Activated CD4-positive, alpha-beta memory T cell treated with anti-CD3 and anti-CD28 coated beads for 36 hours (primary cell): ENCODE data around the gene ATXN10. TPM values are rescaled to one million over a fixed set of nuclear protein-coding genes. Genes with fewer than 3 reads are reported as not detected.

Experiments used
- CTCF ChIA-PET: fragments of 350-600 bp; sonication (Branson Sonifier 250); formaldehyde crosslinking; loops from one replicate; lab custom pipeline; 2021; ENCODE audit warnings: antibody characterized with exemption, inconsistent platforms; lab: Charles Lee
- POLR2A ChIA-PET: fragments of 350-600 bp; sonication (Branson Sonifier 250); formaldehyde crosslinking; loops from one replicate; lab custom pipeline; 2021; ENCODE audit warnings: antibody characterized with exemption; lab: Charles Lee
- DNase-seq: peaks from one replicate; pipeline ENCODE4 v3.0.0-alpha.2; 2020
- H3K27ac Mint-ChIP-seq: one replicate; pipeline ENCODE4 v1.8.0; 2021; ENCODE audit warnings: mixed read lengths
- H3K27me3 Mint-ChIP-seq: one replicate; pipeline ENCODE4 v1.8.0; 2021; ENCODE audit warnings: mixed read lengths
- H3K36me3 Mint-ChIP-seq: one replicate; pipeline ENCODE4 v1.8.0; 2021; ENCODE audit warnings: mixed read lengths
- H3K4me1 Mint-ChIP-seq: one replicate; pipeline ENCODE4 v1.8.0; 2021; ENCODE audit warnings: low read depth, mixed read lengths
- H3K4me3 Mint-ChIP-seq: one replicate; pipeline ENCODE4 v1.8.0; 2021; ENCODE audit warnings: mild to moderate bottlenecking, mixed read lengths
- H3K9me3 Mint-ChIP-seq: one replicate; pipeline ENCODE4 v1.8.0; 2021; ENCODE audit warnings: mixed read lengths
- intact Hi-C: fragments of 100-400 bp; cut with micrococcal nuclease; formaldehyde crosslinking; loops from one replicate; pipeline ENCODE4 v1.15.1; 2023
- total RNA-seq, 2 experiments: library from RNA; stranded (reverse); gene quantifications; one replicate each; pipeline ENCODE4 v1.2.3, GENCODE V29; 2021

The ATXN10 gene
- total RNA-seq, 2 experiments from 2014 or later: 88.6 to 89.9 TPM

DNA sequence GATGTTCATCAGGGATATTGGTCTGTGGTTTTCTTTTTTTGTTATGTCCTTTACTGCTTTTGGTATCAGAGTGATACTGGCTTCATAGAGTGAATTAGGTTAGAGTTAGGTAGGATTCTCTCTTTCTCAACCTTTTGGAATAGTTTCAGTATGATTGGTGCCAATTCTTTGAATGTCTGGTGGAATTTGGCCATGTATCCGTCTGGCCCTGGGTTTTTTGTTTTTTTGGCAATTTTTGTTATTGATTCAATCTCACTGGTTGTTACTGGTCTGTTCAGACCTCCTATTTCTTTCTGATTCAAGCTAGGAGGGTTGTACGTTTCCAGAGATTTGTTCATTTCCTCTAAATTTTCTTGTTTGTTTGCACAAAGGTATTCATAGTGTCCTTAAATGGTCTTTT is 54.4 kb downstream of the ATXN10 start:
- H3K27me3 Mint-ChIP-seq: no peaks in the 10 kb centered on the region
- H3K27ac Mint-ChIP-seq: no peak overlapping the region
- peaks cover 36% of the 10 kb centered on the region for H3K4me1 Mint-ChIP-seq
- intact Hi-C loops: no loop called here
- no peaks in the 10 kb centered on the region for H3K9me3 Mint-ChIP-seq
- H3K36me3 Mint-ChIP-seq: peaks cover 22% of the 10 kb centered on the region
- DNase-seq: no peak
- ChIA-PET POLR2A (no interaction called here), CTCF (no interaction called here)
- no peak overlapping the region for H3K4me3 Mint-ChIP-seq

DNA sequence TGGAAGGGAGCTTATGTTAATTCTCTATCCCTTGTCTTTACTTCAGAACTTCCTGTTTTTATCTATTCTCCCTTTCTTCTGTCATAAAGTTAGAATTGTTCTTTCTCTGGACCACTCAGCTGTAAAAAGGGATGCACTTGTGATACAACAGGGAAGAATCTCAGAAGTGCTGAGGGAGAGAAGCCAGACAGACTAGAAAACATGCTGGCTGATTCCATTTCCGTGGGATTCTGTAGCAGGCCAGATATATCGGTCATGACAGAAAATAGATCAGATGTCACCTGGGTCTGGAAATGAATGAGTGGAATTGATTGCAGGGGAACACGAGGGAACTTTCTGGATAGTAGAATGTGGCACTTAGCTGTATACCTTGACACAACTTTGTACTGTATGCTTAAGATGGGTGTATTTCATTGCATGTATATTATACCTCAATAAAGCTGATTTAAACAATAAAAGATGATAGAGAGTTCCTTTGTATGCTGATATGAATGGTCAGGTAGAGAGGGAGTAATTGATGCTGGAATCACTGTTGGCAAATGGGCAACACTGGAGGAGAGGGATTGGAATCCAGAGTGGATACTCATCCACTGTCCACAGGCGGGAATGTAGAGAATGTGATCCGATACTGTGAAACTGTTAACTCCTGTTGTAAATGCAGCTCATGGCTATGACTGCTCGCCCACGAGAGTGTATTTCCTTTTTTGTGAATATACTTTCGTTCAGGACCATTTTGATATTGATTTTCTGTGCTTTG is 59.6 kb downstream of the ATXN10 start:
- H3K9me3 Mint-ChIP-seq: no peaks in the 10 kb centered on the region
- H3K27me3 Mint-ChIP-seq: no peaks in the 10 kb centered on the region
- H3K36me3 Mint-ChIP-seq: peaks cover 12% of the 10 kb centered on the region
- CTCF ChIA-PET: interaction anchor here (0.6 to 1.2 kb wide), 3 partner anchors 9 to 36 kb away, joined by 3 to 4 read pairs (median 3); no protein-coding TSS in a partner anchor
- H3K4me1 Mint-ChIP-seq: peaks cover 15% of the 10 kb centered on the region
- POLR2A ChIA-PET: no interaction called here
- DNase-seq: no peak
- H3K4me3 Mint-ChIP-seq: no peak overlapping the region
- intact Hi-C loops: no loop called here
- no peak overlapping the region for H3K27ac Mint-ChIP-seq

DNA sequence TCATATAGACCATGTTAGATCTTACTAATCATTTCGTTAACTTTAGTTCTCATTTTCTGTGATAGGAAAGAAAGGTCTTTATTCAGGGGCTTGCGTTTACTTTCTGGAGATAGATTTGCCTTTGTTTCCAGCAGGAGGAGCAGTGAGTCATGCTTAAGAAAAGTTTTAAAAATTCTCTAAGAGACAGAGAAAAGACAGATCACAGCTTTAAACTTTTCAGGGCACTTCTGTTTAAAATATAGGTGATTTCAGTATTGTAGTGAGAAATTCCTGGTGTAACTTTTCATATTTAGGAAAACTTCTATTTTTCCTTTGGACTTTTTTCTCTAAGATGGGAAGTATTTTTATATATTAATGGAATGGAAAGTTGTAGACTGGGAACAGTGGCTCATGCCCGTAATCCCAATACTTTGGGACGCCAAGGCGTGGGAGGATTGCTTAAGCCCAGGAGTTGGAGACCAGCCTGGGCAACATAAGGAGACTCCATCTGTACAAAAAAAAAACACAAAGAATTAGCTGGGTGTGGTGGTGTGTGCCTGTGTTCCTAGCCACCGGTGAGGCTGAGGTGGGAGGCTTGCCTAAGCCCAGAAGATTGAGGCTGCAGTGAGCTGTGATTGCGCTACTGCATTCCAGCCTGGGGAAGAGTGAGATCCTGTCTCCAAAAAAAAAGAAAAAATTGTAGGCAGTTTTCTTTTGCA is 60.3 kb downstream of the ATXN10 start:
- intact Hi-C loops: no loop called here
- no peaks in the 10 kb centered on the region for H3K9me3 Mint-ChIP-seq
- DNase-seq: no peak
- H3K36me3 Mint-ChIP-seq: peaks cover 17% of the 10 kb centered on the region
- H3K4me1 Mint-ChIP-seq: peaks cover 9% of the 10 kb centered on the region
- no peak overlapping the region for H3K27ac Mint-ChIP-seq
- H3K27me3 Mint-ChIP-seq: no peaks in the 10 kb centered on the region
- H3K4me3 Mint-ChIP-seq: no peak overlapping the region
- ChIA-PET CTCF (interaction anchor here (0.6 to 1.2 kb wide), 5 partner anchors 9 to 132 kb away, joined by 3 to 4 read pairs (median 3); no protein-coding TSS in a partner anchor), POLR2A (no interaction called here)

DNA sequence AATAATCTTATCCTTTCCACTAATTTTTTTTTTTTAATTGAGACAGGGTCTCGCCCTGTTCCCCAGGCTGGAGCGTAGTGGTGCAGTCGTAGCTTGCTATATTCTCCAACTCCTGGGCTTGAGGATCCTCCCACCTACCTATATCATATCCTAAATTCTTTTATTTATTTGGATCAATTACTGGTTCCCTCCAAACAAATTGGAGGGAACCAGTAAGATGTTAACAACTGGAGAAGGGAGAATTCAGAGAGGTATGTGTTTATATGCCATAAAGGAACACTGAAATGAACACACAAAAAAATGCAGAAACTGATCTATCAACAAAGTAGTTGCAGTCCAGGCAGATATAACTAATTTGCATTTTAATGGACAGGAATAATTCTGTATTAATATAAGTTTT is 63.6 kb downstream of the ATXN10 start:
- Mint-ChIP-seq H3K4me3 (no peak overlapping the region), H3K36me3 (peaks cover 35% of the 10 kb centered on the region), H3K27me3 (no peaks in the 10 kb centered on the region), H3K27ac (no peak overlapping the region), H3K9me3 (no peaks in the 10 kb centered on the region), H3K4me1 (peaks cover 8% of the 10 kb centered on the region)
- intact Hi-C loops: no loop called here
- no peak for DNase-seq
- POLR2A ChIA-PET: no interaction called here
- CTCF ChIA-PET: no interaction called here

DNA sequence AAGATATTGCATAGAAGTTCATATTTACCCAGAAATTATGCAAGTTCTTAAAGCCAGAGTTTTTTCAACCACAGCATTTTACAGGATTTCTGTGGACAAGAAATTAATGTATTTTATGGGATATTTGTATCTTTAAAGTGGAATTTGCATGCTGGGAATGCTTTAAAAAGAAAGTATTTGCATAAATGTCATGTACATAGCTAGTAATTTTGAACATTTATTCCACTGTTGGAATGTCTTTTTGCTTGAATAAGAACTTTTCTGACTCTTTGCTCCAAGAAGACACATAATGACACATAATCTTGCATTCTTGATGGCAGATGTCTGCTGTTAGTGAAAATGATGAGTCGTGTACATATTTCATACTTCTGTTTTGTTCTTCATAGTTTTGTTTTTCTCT is 66.6 kb downstream of the ATXN10 start:
- Mint-ChIP-seq H3K9me3 (no peaks in the 10 kb centered on the region), H3K36me3 (peaks cover 53% of the 10 kb centered on the region), H3K27me3 (no peaks in the 10 kb centered on the region), H3K4me1 (peaks cover 6% of the 10 kb centered on the region), H3K4me3 (no peak overlapping the region), H3K27ac (no peak overlapping the region)
- intact Hi-C loops: no loop called here
- POLR2A ChIA-PET: no interaction called here
- no peak for DNase-seq
- CTCF ChIA-PET: no interaction called here

DNA sequence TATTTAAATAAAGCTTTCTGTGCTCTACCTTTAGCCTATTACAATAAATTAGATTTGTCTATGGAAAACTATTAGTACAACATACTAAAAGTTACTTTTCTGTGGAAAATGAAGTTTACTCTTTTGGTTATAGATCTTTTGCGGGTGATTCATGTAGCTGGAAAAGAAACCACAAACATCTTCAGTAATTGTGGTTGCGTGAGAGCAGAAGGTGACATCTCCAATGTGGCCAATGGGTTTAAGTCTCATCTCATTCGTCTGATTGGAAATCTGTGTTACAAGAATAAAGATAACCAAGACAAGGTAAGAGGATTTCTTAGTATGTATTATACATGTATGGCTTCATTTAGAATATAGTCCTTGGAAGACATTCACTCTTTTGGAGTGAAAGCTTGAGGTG is 68.6 kb downstream of the ATXN10 start:
- Mint-ChIP-seq H3K36me3 (peaks cover 54% of the 10 kb centered on the region), H3K4me1 (peaks cover 6% of the 10 kb centered on the region), H3K27ac (no peak overlapping the region), H3K27me3 (no peaks in the 10 kb centered on the region), H3K9me3 (no peaks in the 10 kb centered on the region), H3K4me3 (no peak overlapping the region)
- no peak for DNase-seq
- ChIA-PET POLR2A (no interaction called here), CTCF (interaction anchor here (1.0 to 2.0 kb wide), 3 partner anchors 9 to 95 kb away, joined by 3 to 5 read pairs (median 3); no protein-coding TSS in a partner anchor)
- intact Hi-C loops: no loop called here

GRCh38 chr22:45742866-45743450 is 71.3 kb downstream of the ATXN10 start:
- Mint-ChIP-seq H3K27ac (no peak overlapping the region), H3K4me1 (peaks cover 6% of the 10 kb centered on the region), H3K9me3 (no peaks in the 10 kb centered on the region), H3K36me3 (peaks cover 41% of the 10 kb centered on the region), H3K27me3 (no peaks in the 10 kb centered on the region), H3K4me3 (no peak overlapping the region)
- intact Hi-C loops: no loop called here
- ChIA-PET POLR2A (no interaction called here), CTCF (no interaction called here)
- no peak for DNase-seq

DNA sequence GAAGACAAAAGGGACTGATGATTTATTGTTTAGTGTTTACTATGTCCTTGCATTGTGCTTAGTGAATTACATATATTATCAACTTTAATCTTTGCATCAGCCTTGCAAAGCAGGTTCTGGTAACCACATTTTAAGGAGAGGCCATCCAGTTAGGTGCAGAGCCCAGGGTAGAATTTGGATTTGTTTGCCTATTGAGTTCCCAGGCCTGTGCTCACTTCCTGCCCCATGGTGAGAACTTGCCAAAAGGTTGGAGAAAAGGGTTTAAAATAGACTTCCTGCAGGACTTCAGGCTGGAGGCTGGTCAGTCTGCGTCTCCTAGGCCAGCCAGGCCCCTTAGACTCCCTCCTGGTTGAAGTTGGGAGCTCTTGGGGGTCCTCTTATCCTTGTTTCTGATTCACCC is 72.1 kb downstream of the ATXN10 start:
- H3K27me3 Mint-ChIP-seq: no peaks in the 10 kb centered on the region
- H3K36me3 Mint-ChIP-seq: peaks cover 38% of the 10 kb centered on the region
- DNase-seq: no peak
- intact Hi-C loops: no loop called here
- CTCF ChIA-PET: no interaction called here
- no peak overlapping the region for H3K4me3 Mint-ChIP-seq
- POLR2A ChIA-PET: no interaction called here
- no peaks in the 10 kb centered on the region for H3K9me3 Mint-ChIP-seq
- no peak overlapping the region for H3K27ac Mint-ChIP-seq
- H3K4me1 Mint-ChIP-seq: peaks cover 5% of the 10 kb centered on the region

GRCh38 chr22:45744442-45744841 is 72.8 kb downstream of the ATXN10 start:
- H3K4me3 Mint-ChIP-seq: no peak overlapping the region
- no peak overlapping the region for H3K27ac Mint-ChIP-seq
- H3K36me3 Mint-ChIP-seq: peaks cover 33% of the 10 kb centered on the region
- no peak for DNase-seq
- H3K27me3 Mint-ChIP-seq: no peaks in the 10 kb centered on the region
- ChIA-PET CTCF (no interaction called here), POLR2A (no interaction called here)
- no peaks in the 10 kb centered on the region for H3K9me3 Mint-ChIP-seq
- intact Hi-C loops: no loop called here
- H3K4me1 Mint-ChIP-seq: peaks cover 3% of the 10 kb centered on the region

GRCh38 chr22:45750626-45751025 is 79.0 kb downstream of the ATXN10 start:
- CTCF ChIA-PET: interaction anchor here (1.3 to 1.4 kb wide), 2 partner anchors 106 to 114 kb away, joined by 3 to 4 read pairs; no protein-coding TSS in a partner anchor

GRCh38 chr22:45752036-45752435 is 80.4 kb downstream of the ATXN10 start:
- no peaks in the 10 kb centered on the region for H3K27me3 Mint-ChIP-seq
- POLR2A ChIA-PET: no interaction called here
- H3K4me3 Mint-ChIP-seq: no peak overlapping the region
- no peak for DNase-seq
- no peaks in the 10 kb centered on the region for H3K9me3 Mint-ChIP-seq
- CTCF ChIA-PET: interaction anchor here (0.6 to 1.4 kb wide), 6 partner anchors 25 to 1621 kb away, joined by 3 to 4 read pairs (median 3); no protein-coding TSS in a partner anchor
- intact Hi-C loops: no loop called here
- H3K27ac Mint-ChIP-seq: no peak overlapping the region
- H3K4me1 Mint-ChIP-seq: no peaks in the 10 kb centered on the region
- peaks cover 8% of the 10 kb centered on the region for H3K36me3 Mint-ChIP-seq

More at GRCh38 chr22:45750626-45751025, 79.0 kb downstream of the ATXN10 start:
- intact Hi-C loops: no loop called here
- POLR2A ChIA-PET: no interaction called here
- Mint-ChIP-seq H3K27me3 (no peaks in the 10 kb centered on the region), H3K36me3 (peaks cover 5% of the 10 kb centered on the region), H3K27ac (no peak overlapping the region), H3K9me3 (no peaks in the 10 kb centered on the region), H3K4me3 (no peak overlapping the region), H3K4me1 (no peaks in the 10 kb centered on the region)
- DNase-seq: no peak

- no peaks in the 10 kb centered on the region for H3K9me3 Mint-ChIP-seq
- H3K4me3 Mint-ChIP-seq: no peak overlapping the region
- DNase-seq: no peak
- H3K4me1 Mint-ChIP-seq: no peaks in the 10 kb centered on the region
- no peaks in the 10 kb centered on the region for H3K27me3 Mint-ChIP-seq
- no peak overlapping the region for H3K27ac Mint-ChIP-seq
- H3K36me3 Mint-ChIP-seq: peaks cover 8% of the 10 kb centered on the region
- intact Hi-C loops: no loop called here
- POLR2A ChIA-PET: no interaction called here
- CTCF ChIA-PET: interaction anchor here (1.5 kb wide), 1 partner anchor 15 kb away, joined by 3 read pairs; no protein-coding TSS in a partner anchor
These were observed 83.2 kb downstream of the ATXN10 start for GRCh38 chr22:45754822-45755221.
